Keratinocyte (primary cell): ENCODE data around the gene ITPKB. TPM values are rescaled to one million over a fixed set of nuclear protein-coding genes. Genes with fewer than 3 reads are reported as not detected.

ENCODE experiments used
- DNase-seq: peaks from one replicate; pipeline ENCODE4 v3.0.0-alpha.2; 2011; ENCODE audit warnings: low read depth, missing footprints, low spot score
- FAIRE-seq: peaks from 2 replicates; lab custom pipeline; 2011; peaks lifted over from hg19 to GRCh38; lab: Jason Lieb, UNC
- H2AFZ ChIP-seq: 2 replicates; pipeline ENCODE4 v1.6.0; 2012; ENCODE audit warnings: low read length, control low read depth, inconsistent platforms; ENCODE audit not compliant: control insufficient read depth
- H3K27ac ChIP-seq: 2 replicates; pipeline ENCODE4 v1.5.1; 2011; ENCODE audit warnings: low read length; ENCODE audit not compliant: control insufficient read depth, insufficient read depth
- H3K27me3 ChIP-seq: 3 replicates; pipeline ENCODE4 v1.6.0; 2011; ENCODE audit warnings: low read length; ENCODE audit not compliant: control insufficient read depth, insufficient read depth; ENCODE audit errors: extremely low read depth
- H3K36me3 ChIP-seq, 2 experiments: 2 replicates in 1 of 2; 3 replicates in 1 of 2; pipeline ENCODE4 v1.5.1; 2011; ENCODE audit warnings: low read length in 2 of 2, mild to moderate bottlenecking in 1 of 2; ENCODE audit not compliant: control insufficient read depth in 2 of 2, insufficient read depth in 2 of 2; ENCODE audit errors: extremely low read depth in 1 of 2
- H3K4me1 ChIP-seq: 3 replicates; pipeline ENCODE4 v1.5.1; 2011; ENCODE audit warnings: low read length; ENCODE audit not compliant: control insufficient read depth, insufficient read depth; ENCODE audit errors: extremely low read depth
- H3K4me2 ChIP-seq: 3 replicates; pipeline ENCODE4 v1.6.0; 2011; ENCODE audit warnings: low read depth, low read length; ENCODE audit not compliant: control insufficient read depth, insufficient read depth; ENCODE audit errors: extremely low read depth
- H3K4me3 ChIP-seq, 3 experiments: fragments of 200-600 bp in 1 of 3; sonication (generic) in 1 of 3; 2 replicates in 2 of 3; 3 replicates in 1 of 3; pipeline ENCODE4 v1.5.1; 2011 to 2016; ENCODE audit warnings: low read length in 3 of 3, mild to moderate bottlenecking in 3 of 3, control low read depth in 2 of 3, inconsistent platforms in 1 of 3, low read depth in 1 of 3, mixed read lengths in 1 of 3, mixed run types in 1 of 3, moderate library complexity in 1 of 3; ENCODE audit not compliant: control insufficient read depth in 2 of 3, insufficient read depth in 2 of 3; ENCODE audit errors: extremely low read depth in 1 of 3
- H3K79me2 ChIP-seq: 2 replicates; pipeline ENCODE4 v1.6.0; 2012; ENCODE audit warnings: low read length; ENCODE audit not compliant: control insufficient read depth, insufficient read depth
- H3K9ac ChIP-seq: 3 replicates; pipeline ENCODE4 v1.6.0; 2011; ENCODE audit warnings: low read length; ENCODE audit not compliant: control insufficient read depth, insufficient read depth; ENCODE audit errors: extremely low read depth
- H3K9me1 ChIP-seq: 3 replicates; pipeline ENCODE4 v1.6.0; 2011; ENCODE audit warnings: low read length; ENCODE audit not compliant: control insufficient read depth, insufficient read depth; ENCODE audit errors: extremely low read depth
- H3K9me3 ChIP-seq: 2 replicates; pipeline ENCODE4 v1.5.1; 2012; ENCODE audit warnings: low read depth, low read length; ENCODE audit not compliant: control insufficient read depth
- H4K20me1 ChIP-seq: 3 replicates; pipeline ENCODE4 v1.6.0; 2011; ENCODE audit warnings: low read length; ENCODE audit not compliant: control insufficient read depth, insufficient read depth; ENCODE audit errors: extremely low read depth
- EZH2 ChIP-seq: IDR thresholded peaks from one replicate; pipeline ENCODE4 v1.6.1; 2012; ENCODE audit warnings: inconsistent platforms, mild to moderate bottlenecking, low read length, moderate library complexity
- dilution Hi-C: fragments of 300-500 bp; cut with MboI; formaldehyde crosslinking; loops from one replicate; pipeline ENCODE4 v1.7.0; 2020; ENCODE audit warnings: low sequenced_read_pairs; ENCODE audit not compliant: extremely low pct_ligation_motif_present
- polyA plus RNA-seq, 5 experiments: library from polyadenylated mRNA; depleted of rRNA in 3 of 5; stranded (reverse) in 3 of 5; stranded (forward) in 1 of 5; unstranded in 1 of 5; fragments of >200 nt; gene quantifications; 1 replicate in 1 of 5; 2 replicates in 3 of 5; 3 replicates in 1 of 5; pipeline versions ENCODE4 v1.2.1 to v1.2.3, GENCODE V29; 2011 to 2012; ENCODE audit warnings: missing spikeins in 2 of 5, low read depth in 1 of 5, low replicate concordance in 1 of 5
- TF ChIP-seq, protein P1 (sequence below), 3 experiments: IDR thresholded peaks in 1 of 3; conservative IDR thresholded peaks in 1 of 3; optimal IDR thresholded peaks in 1 of 3; 2 replicates in 2 of 3; 3 replicates in 1 of 3; pipeline versions ENCODE3 to v1.5.1; 2011; ENCODE audit warnings: low read length in 3 of 3, mild to moderate bottlenecking in 3 of 3, moderate library complexity in 2 of 3, control low read depth in 1 of 3, inconsistent platforms in 1 of 3; ENCODE audit not compliant: insufficient read depth in 2 of 3; ENCODE audit errors: extremely low read depth in 1 of 3

ITPKB gene
- polyA plus RNA-seq, 1 donor (not counting 4 experiments of a cell fraction or from before 2014, with no cell fraction given), result 3.2 TPM

GRCh38 chr1:226589008-226589733 is 149.9 kb downstream of the ITPKB start:
- Histone ChIP-seq H2AFZ (no peak overlapping the region), H3K9me3 (no peaks in the 10 kb centered on the region), H3K36me3 (no peaks in the 10 kb centered on the region), H3K27ac (no peak overlapping the region), H3K27me3 (peaks cover 7% of the 10 kb centered on the region), H3K4me2 (no peak overlapping the region), H3K9ac (no peak overlapping the region), H4K20me1 (no peaks in the 10 kb centered on the region), H3K79me2 (no peaks in the 10 kb centered on the region), H3K9me1 (no peaks in the 10 kb centered on the region), H3K4me1 (no peaks in the 10 kb centered on the region), H3K4me3 (no peak overlapping the region)
- DNase-seq, result no peak
- dilution Hi-C loops, result no loop called here
- no peak for FAIRE-seq
- TF ChIP-seq, protein P1, sequence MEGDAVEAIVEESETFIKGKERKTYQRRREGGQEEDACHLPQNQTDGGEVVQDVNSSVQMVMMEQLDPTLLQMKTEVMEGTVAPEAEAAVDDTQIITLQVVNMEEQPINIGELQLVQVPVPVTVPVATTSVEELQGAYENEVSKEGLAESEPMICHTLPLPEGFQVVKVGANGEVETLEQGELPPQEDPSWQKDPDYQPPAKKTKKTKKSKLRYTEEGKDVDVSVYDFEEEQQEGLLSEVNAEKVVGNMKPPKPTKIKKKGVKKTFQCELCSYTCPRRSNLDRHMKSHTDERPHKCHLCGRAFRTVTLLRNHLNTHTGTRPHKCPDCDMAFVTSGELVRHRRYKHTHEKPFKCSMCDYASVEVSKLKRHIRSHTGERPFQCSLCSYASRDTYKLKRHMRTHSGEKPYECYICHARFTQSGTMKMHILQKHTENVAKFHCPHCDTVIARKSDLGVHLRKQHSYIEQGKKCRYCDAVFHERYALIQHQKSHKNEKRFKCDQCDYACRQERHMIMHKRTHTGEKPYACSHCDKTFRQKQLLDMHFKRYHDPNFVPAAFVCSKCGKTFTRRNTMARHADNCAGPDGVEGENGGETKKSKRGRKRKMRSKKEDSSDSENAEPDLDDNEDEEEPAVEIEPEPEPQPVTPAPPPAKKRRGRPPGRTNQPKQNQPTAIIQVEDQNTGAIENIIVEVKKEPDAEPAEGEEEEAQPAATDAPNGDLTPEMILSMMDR (optimal IDR thresholded peaks at IDR 0.05 in 1 of 3, IDR thresholded peaks at IDR 0.05 in 1 of 3, conservative IDR thresholded peaks at IDR 0.05 in 1 of 3; ENCODE audit: extremely low read depth in 1 of 3, insufficient read depth in 2 of 3, low read length in 3 of 3), result no peak
- no peak for TF ChIP-seq EZH2

- no peak overlapping the region for H3K27ac ChIP-seq
- H3K79me2 ChIP-seq, result no peaks in the 10 kb centered on the region
- no peak for TF ChIP-seq EZH2
- H3K4me2 ChIP-seq, result no peak overlapping the region
- no peak for DNase-seq
- H3K4me3 ChIP-seq, result no peak overlapping the region
- no peak overlapping the region for H3K9ac ChIP-seq
- H3K9me3 ChIP-seq, result no peaks in the 10 kb centered on the region
- no peak overlapping the region for H2AFZ ChIP-seq
- no peaks in the 10 kb centered on the region for H4K20me1 ChIP-seq
- no peak for FAIRE-seq
- dilution Hi-C loops, result no loop called here
- H3K27me3 ChIP-seq, result peaks cover 7% of the 10 kb centered on the region
- no peaks in the 10 kb centered on the region for H3K4me1 ChIP-seq
- H3K9me1 ChIP-seq, result no peaks in the 10 kb centered on the region
- H3K36me3 ChIP-seq, result no peaks in the 10 kb centered on the region
These were observed 150.6 kb downstream of the ITPKB start for GRCh38 chr1:226588484-226588883.
